ENCODE data around the gene NUBPL. TPM values are rescaled to one million over a fixed set of nuclear protein-coding genes. Genes with fewer than 3 reads are reported as not detected.

The NUBPL gene
- total and polyA plus RNA-seq, 7 donors = 3.3 to 16.3 (median 8.5) TPM

GRCh38 chr14:31876741-31877140 lies 315.5 kb downstream of the NUBPL start:
- intact Hi-C loops (cut with DNase I) = no loop called here
- Histone ChIP-seq H3K27me3 (ENCODE audit: insufficient read depth in 3 of 3, low read length in 2 of 3) (no peaks in the 10 kb centered on the region), H3K9me3 (peaks cover 7% of the 10 kb centered on the region), H3K4me3 (peak overlapping the region; percentile 26), H3K27ac (peak overlapping the region; percentile 59), H3K4me1 (no peaks in the 10 kb centered on the region), H3K36me3 (ENCODE audit: insufficient read depth in 1 of 2, low read depth in 1 of 2) (no peaks in the 10 kb centered on the region)
- WGBS, 3 donors = 41 to 52% (median 44%) methylated on average over 7 of the region's 7 CpGs
- no peak for TF ChIP-seq CTCF (IDR thresholded peaks at IDR 0.05)
- peak in 1 of 4 donors; percentile 21 for ATAC-seq
- no peak for DNase-seq

GRCh38 chr14:31877255-31877798 lies 316.1 kb downstream of the NUBPL start:
- peaks cover 7% of the 10 kb centered on the region for H3K9me3 ChIP-seq
- TF ChIP-seq CTCF (IDR thresholded peaks at IDR 0.05) = no peak
- H3K36me3 ChIP-seq (ENCODE audit: insufficient read depth in 1 of 2, low read depth in 1 of 2) = no peaks in the 10 kb centered on the region
- H3K4me1 ChIP-seq = no peaks in the 10 kb centered on the region
- intact Hi-C loops (cut with DNase I) = no loop called here
- ATAC-seq (peak in 3 of 4 donors; percentile 30 to 45 (median 37)), DNase-seq (no peak)
- 7 to 9% (median 8%) methylated on average over 9 of the region's 9 CpGs for WGBS, 3 donors
- peak overlapping the region; percentile 59 for H3K27ac ChIP-seq
- no peaks in the 10 kb centered on the region for H3K27me3 ChIP-seq (ENCODE audit: insufficient read depth in 3 of 3, low read length in 2 of 3)
- H3K4me3 ChIP-seq = peak overlapping the region; percentile 26

GRCh38 chr14:31879661-31880348 lies 318.6 kb downstream of the NUBPL start:
- no peak overlapping the region for H3K27ac ChIP-seq
- intact Hi-C loops (cut with DNase I) = no loop called here
- no peaks in the 10 kb centered on the region for H3K27me3 ChIP-seq (ENCODE audit: insufficient read depth in 3 of 3, low read length in 2 of 3)
- no peak overlapping the region for H3K4me3 ChIP-seq
- no peak for TF ChIP-seq CTCF (IDR thresholded peaks at IDR 0.05)
- 64 to 75% (median 75%) methylated on average over 7 of the region's 7 CpGs for WGBS, 3 donors
- ATAC-seq (no peak), DNase-seq (no peak)
- no peaks in the 10 kb centered on the region for H3K4me1 ChIP-seq
- H3K9me3 ChIP-seq = peaks cover 7% of the 10 kb centered on the region
- no peaks in the 10 kb centered on the region for H3K36me3 ChIP-seq (ENCODE audit: insufficient read depth in 1 of 2, low read depth in 1 of 2)

GRCh38 chr14:31880935-31881334 lies 319.7 kb downstream of the NUBPL start:
- H3K27me3 ChIP-seq (ENCODE audit: insufficient read depth in 3 of 3, low read length in 2 of 3) = no peaks in the 10 kb centered on the region
- H3K4me3 ChIP-seq = no peak overlapping the region
- DNase-seq (no peak), ATAC-seq (peak in 3 of 4 donors; percentile 65 to 92 (median 77))
- no peaks in the 10 kb centered on the region for H3K4me1 ChIP-seq
- no peak overlapping the region for H3K27ac ChIP-seq
- H3K36me3 ChIP-seq (ENCODE audit: insufficient read depth in 1 of 2, low read depth in 1 of 2) = no peaks in the 10 kb centered on the region
- intact Hi-C loops (cut with DNase I) = no loop called here
- no peaks in the 10 kb centered on the region for H3K9me3 ChIP-seq
- WGBS, 3 donors = 41 to 56% (median 42%) methylated on average over 4 of the region's 4 CpGs
- TF ChIP-seq CTCF (IDR thresholded peaks at IDR 0.05) = no peak
